ENCODE results near the gene SMC1A. TPM values are rescaled to one million over a fixed set of nuclear protein-coding genes. Genes with fewer than 3 reads are reported as not detected.
A peak's percentile ranks its signal among the peaks of the same experiment; 100 is the strongest.

Gene SMC1A
- total RNA-seq, 1 donor from 2014 or later: 51.8 TPM

DNA sequence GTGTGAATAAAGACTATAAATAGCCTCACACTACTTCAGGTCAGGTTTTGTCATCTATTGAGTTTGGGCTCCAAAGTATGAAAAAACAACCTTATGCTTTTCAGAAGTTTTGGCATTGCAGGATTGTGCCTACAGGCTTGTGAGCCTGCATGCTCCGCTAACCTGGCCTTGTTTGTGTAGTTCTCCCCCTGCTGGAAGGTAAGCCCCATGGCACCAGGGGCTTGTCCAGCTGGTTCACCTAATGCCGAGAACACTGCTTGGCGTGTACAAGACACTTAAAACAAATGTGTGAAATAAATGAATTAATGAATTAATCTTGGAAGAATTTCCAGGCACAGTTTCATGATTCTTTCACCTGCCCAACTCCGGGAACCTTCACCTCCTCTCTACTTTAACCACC, 13.5 kb upstream of the SMC1A start:
- Histone ChIP-seq H3K9me3 (no peaks in the 10 kb centered on the region), H3K27ac (no peak overlapping the region), H3K4me3 (no peak overlapping the region), H3K4me1 (no peaks in the 10 kb centered on the region), H3K36me3 (no peaks in the 10 kb centered on the region), H3K27me3 (no peaks in the 10 kb centered on the region)
- peak; percentile 65 for DNase-seq
- intact Hi-C loops (cut with DNase I): no loop called here
- TF ChIP-seq, protein P1, sequence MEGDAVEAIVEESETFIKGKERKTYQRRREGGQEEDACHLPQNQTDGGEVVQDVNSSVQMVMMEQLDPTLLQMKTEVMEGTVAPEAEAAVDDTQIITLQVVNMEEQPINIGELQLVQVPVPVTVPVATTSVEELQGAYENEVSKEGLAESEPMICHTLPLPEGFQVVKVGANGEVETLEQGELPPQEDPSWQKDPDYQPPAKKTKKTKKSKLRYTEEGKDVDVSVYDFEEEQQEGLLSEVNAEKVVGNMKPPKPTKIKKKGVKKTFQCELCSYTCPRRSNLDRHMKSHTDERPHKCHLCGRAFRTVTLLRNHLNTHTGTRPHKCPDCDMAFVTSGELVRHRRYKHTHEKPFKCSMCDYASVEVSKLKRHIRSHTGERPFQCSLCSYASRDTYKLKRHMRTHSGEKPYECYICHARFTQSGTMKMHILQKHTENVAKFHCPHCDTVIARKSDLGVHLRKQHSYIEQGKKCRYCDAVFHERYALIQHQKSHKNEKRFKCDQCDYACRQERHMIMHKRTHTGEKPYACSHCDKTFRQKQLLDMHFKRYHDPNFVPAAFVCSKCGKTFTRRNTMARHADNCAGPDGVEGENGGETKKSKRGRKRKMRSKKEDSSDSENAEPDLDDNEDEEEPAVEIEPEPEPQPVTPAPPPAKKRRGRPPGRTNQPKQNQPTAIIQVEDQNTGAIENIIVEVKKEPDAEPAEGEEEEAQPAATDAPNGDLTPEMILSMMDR (IDR thresholded peaks at IDR 0.05): peak; percentile 73
- ATAC-seq: peak; percentile 81

DNA sequence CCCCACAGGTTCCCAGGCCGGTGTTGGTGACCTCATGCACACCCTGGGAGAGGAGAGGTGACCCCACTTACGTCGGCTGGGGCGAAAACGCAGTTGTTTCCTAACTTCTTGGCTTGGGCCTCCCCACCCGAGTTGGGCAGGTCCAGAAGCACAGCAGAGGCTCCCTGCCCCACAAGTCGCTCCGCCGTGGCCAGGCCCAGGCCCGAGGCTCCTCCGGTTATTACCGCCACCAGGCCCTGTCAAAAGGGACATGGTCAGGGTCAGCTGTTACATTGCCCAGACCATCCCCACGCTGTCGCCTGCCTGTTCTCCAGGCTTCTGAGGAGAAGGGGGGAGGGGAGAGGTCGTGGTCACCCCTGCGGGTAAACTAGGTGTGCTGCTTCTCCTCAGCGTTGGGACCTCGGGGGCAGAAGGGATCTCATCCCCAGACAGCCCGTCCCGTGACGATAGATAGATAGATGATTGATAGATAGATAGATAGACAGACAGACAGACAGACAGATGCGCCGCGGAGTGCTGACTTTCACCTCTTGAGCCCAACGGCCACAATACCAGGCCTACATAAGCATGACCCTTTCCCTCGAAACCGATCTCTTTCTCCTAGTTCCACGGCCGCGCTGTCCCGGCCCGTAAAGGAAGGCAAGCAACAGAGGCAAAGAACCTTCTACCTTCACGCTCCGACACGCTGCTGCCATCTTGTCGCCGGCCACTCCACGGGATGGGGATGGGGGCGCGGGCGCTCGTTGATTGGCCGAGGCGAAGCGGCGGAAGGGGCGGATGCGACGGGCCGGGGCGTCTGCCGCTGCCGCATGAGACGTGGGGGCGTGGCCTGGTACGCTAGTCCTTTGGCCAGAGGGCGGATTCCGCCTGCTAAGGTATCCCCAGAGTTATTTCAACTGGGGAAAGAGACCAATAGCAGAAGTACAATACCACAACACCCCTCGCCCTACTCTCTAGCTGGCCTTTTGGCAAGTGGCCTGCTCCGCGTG, 11.5 kb upstream of the SMC1A start, which contains the start of gene HSD17B10:
HSD17B10 (minus strand) TSS at position 720 of the 989 bp plus-strand sequence; CDS start at position 695, 25 bp downstream.
- Histone ChIP-seq H3K9me3 (no peaks in the 10 kb centered on the region), H3K36me3 (peaks cover 5% of the 10 kb centered on the region), H3K27me3 (no peaks in the 10 kb centered on the region), H3K27ac (peak within 1 kb of the TSS; percentile 71), H3K4me1 (no peaks in the 10 kb centered on the region), H3K4me3 (peak within 1 kb of the TSS; percentile 69)
- peak; percentile 96 for DNase-seq
- TF ChIP-seq, protein P1 (IDR thresholded peaks at IDR 0.05): no peak
- peak; percentile 100 for ATAC-seq
- intact Hi-C loops (cut with DNase I): no loop called here

DNA sequence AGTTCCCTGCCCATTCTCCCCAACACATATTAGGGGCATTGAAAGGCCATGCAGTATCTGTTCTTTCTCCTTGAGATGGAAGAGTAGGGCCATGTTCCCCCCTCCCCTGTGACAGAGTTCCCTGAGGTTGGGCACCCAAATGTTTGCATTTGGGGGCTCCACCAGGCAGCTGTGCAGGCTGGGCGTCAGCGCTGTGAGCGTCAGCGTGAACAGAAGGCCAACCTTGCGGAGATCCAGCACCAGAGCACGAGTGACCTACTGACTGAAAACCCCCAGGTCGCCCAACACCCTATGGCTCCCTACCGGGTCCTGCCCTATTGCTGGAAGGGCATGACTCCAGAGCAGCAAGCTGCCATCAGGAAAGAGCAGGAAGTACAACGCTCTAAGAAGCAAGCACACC, 7.8 kb upstream of the SMC1A start:
- DNase-seq: no peak
- Histone ChIP-seq H3K4me1 (no peaks in the 10 kb centered on the region), H3K9me3 (no peaks in the 10 kb centered on the region), H3K4me3 (no peak overlapping the region), H3K27ac (no peak overlapping the region), H3K27me3 (no peaks in the 10 kb centered on the region), H3K36me3 (peaks cover 5% of the 10 kb centered on the region)
- TF ChIP-seq, protein P1 (IDR thresholded peaks at IDR 0.05): no peak
- ATAC-seq: no peak
- intact Hi-C loops (cut with DNase I): no loop called here

DNA sequence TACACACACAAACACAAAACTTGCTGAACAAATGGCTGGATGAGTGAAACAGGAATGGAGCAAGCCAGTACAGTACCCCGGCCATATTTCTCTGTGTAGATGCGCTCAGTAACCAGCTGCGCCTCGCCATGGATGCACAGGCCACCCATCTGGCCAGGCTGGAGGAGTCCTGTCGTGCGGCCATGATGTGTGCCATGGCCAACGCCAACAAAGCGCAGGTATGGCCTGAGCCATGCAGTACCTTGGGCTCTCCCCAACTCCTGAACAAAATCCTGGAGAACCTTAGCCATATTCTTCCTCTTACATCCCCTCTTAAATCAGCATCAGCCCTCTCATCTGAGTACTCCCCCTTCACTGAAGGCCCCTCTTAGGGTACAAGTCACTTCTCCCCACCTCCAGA, 7.3 kb upstream of the SMC1A start:
- DNase-seq: no peak
- Histone ChIP-seq H3K4me1 (no peaks in the 10 kb centered on the region), H3K27ac (no peak overlapping the region), H3K36me3 (peaks cover 5% of the 10 kb centered on the region), H3K9me3 (no peaks in the 10 kb centered on the region), H3K4me3 (no peak overlapping the region), H3K27me3 (no peaks in the 10 kb centered on the region)
- intact Hi-C loops (cut with DNase I): no loop called here
- TF ChIP-seq, protein P1 (IDR thresholded peaks at IDR 0.05): no peak
- ATAC-seq: no peak

DNA sequence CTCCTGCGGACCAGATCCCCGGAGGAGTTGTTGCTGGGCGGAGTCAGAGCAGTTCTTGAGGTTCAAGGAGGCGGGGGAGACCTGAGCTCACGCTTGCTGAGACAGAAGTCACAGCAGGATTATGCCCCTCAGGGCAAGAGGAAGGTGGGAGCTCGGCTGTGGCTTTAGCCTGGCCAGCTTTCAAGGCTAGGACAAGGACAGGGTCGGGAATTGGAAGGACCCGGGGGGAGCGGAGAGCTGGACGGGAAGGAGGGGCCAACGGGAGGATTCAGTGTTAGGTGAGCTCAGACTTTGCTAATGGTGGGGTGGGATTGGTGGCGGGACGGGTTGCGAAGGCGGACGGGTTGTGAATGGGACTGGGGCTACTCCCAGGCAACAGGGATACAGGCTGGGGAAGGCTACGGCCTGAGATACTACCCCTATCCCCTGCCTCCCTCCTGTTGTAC, 430 bp upstream of the SMC1A start, which contains the start of gene RIBC1:
RIBC1 (plus strand) TSS at position 13 of the 446 bp plus-strand sequence. CDS start 3,404 bp downstream, outside the sequence.
- Histone ChIP-seq H3K9me3 (no peaks in the 10 kb centered on the region), H3K36me3 (no peaks in the 10 kb centered on the region), H3K27me3 (no peaks in the 10 kb centered on the region), H3K4me3 (peak within 1 kb of the TSS; percentile 70), H3K27ac (peak within 1 kb of the TSS; percentile 91), H3K4me1 (peaks cover 12% of the 10 kb centered on the region)
- intact Hi-C loops (cut with DNase I): no loop called here
- DNase-seq (no peak), ATAC-seq (peak; percentile 9)
- TF ChIP-seq, protein P1 (IDR thresholded peaks at IDR 0.05): no peak

All from upper lobe of right lung (tissue), 1 donor.